HepG2 (cell line): Measurements from ENCODE around the gene PBX1. TPM values are rescaled to one million over a fixed set of nuclear protein-coding genes. Genes with fewer than 3 reads are reported as not detected.

Source experiments
- ATAC-seq: fragments of 200-7000 bp; cut with Tn5 transposase; 3 replicates; pipeline ENCODE4 v1.9.1; 2020; ENCODE audit warnings: mild to moderate bottlenecking, moderate library complexity
- BruUV-seq: library from RNA; stranded (reverse); fragments of 400-500 nt; replicated peaks from 2 replicates; lab custom pipeline; 2021; lab: Mats Ljungman, UMichigan
- CTCF ChIA-PET: fragments of 300-600 bp; formaldehyde crosslinking; extraction: SDS; loops from one replicate; lab custom pipeline; 2021; ENCODE audit warnings: low total read pairs, inconsistent platforms, low intra/inter-chr PET ratio; lab: Yijun Ruan, JAX
- POLR2A ChIA-PET: fragments of 350-600 bp; sonication (Branson Sonifier 250); formaldehyde crosslinking; loops from one replicate; lab custom pipeline; 2020; ENCODE audit warnings: antibody characterized with exemption, inconsistent platforms; lab: Yijun Ruan, JAX
- DNase-seq: peaks from one replicate; pipeline ENCODE4 v3.0.0-alpha.2; 2015; ENCODE audit warnings: low spot score
- FAIRE-seq: peaks from 3 replicates; lab custom pipeline; 2011; peaks lifted over from hg19 to GRCh38; lab: Jason Lieb, UNC
- H2AFZ ChIP-seq: one replicate; pipeline ENCODE4 v1.6.1; 2011; ENCODE audit warnings: low read length, inconsistent platforms
- H3K27ac ChIP-seq: fragments of 300-600 bp; 3 replicates; pipeline ENCODE4 v1.8.0; 2011; ENCODE audit warnings: mixed run types, mild to moderate bottlenecking, mixed read lengths, low read length, inconsistent platforms; ENCODE audit not compliant: insufficient read depth; ENCODE audit errors: extremely low read length
- H3K27me3 ChIP-seq, 2 experiments: fragments of 200-600 bp in 1 of 2; 2 replicates in 1 of 2; 3 replicates in 1 of 2; pipeline versions ENCODE4 v1.6.0 to v1.8.0; 2011; ENCODE audit warnings: low read length in 2 of 2, mild to moderate bottlenecking in 2 of 2, moderate library complexity in 2 of 2, inconsistent platforms in 1 of 2; ENCODE audit not compliant: insufficient read depth in 2 of 2, control insufficient read depth in 1 of 2
- H3K36me3 ChIP-seq, 2 experiments: fragments of 200-600 bp in 1 of 2; replicated peaks in 1 of 2; 2 replicates in 1 of 2; 3 replicates in 1 of 2; pipeline versions ENCODE4 v1.5.1 to v1.8.0; 2011; ENCODE audit warnings: low read length in 2 of 2, inconsistent platforms in 1 of 2; ENCODE audit not compliant: insufficient read depth in 2 of 2, control insufficient read depth in 1 of 2
- H3K4me1 ChIP-seq: 2 replicates; pipeline ENCODE4 v1.5.1; 2012; ENCODE audit warnings: low read length, inconsistent platforms; ENCODE audit not compliant: insufficient read depth
- H3K4me2 ChIP-seq: 2 replicates; pipeline ENCODE4 v1.6.0; 2011; ENCODE audit warnings: low read depth, low read length, inconsistent platforms
- H3K4me3 ChIP-seq, 3 experiments: fragments of 200-600 bp in 1 of 3; sonication (generic), shearing (Covaris generic) in 1 of 3; replicated peaks in 1 of 3; 2 replicates each; pipeline ENCODE4 v1.5.1; 2011 to 2016; ENCODE audit warnings: low read length in 3 of 3, inconsistent platforms in 2 of 3, low read depth in 2 of 3, mild to moderate bottlenecking in 2 of 3, control low read depth in 1 of 3, mixed read lengths in 1 of 3; ENCODE audit not compliant: insufficient read depth in 1 of 3
- H3K79me2 ChIP-seq: one replicate; pipeline ENCODE4 v1.6.1; 2011; ENCODE audit warnings: low read length, inconsistent platforms; ENCODE audit not compliant: insufficient read depth
- H3K9ac ChIP-seq: 2 replicates; pipeline ENCODE4 v1.6.0; 2011; ENCODE audit warnings: mild to moderate bottlenecking, low read depth, low read length, inconsistent platforms; ENCODE audit not compliant: insufficient read depth
- H3K9me3 ChIP-seq: 2 replicates; pipeline ENCODE4 v1.5.1; 2012; ENCODE audit warnings: mild to moderate bottlenecking, low read length
- H4K20me1 ChIP-seq: 2 replicates; pipeline ENCODE4 v1.6.0; 2011; ENCODE audit warnings: inconsistent platforms, mild to moderate bottlenecking, low read length, moderate library complexity; ENCODE audit not compliant: insufficient read depth
- ASH2L ChIP-seq: fragments of 300-600, 200-600 bp; sonication (generic); IDR thresholded peaks from 2 replicates; pipeline ENCODE4 v1.7.0; 2017; ENCODE audit warnings: low read depth, mild to moderate bottlenecking, moderate library complexity, mixed read lengths, low read length; ENCODE audit not compliant: insufficient read length
- RARG ChIP-seq: sonication (generic); formaldehyde crosslinking; IDR thresholded peaks from 2 replicates; pipeline ENCODE4 v1.4.0; 2020; ENCODE audit warnings: low read depth, mild to moderate bottlenecking, missing genetic modification reagents
- ZBTB20 ChIP-seq: sonication (generic); formaldehyde crosslinking; IDR thresholded peaks from 2 replicates; pipeline ENCODE4 v1.8.1; 2023; ENCODE audit warnings: missing genetic modification reagents, low read depth, mild to moderate bottlenecking, borderline replicate concordance
- ZBTB7B ChIP-seq: sonication (generic); formaldehyde crosslinking; IDR thresholded peaks from 2 replicates; pipeline ENCODE4 v1.4.0; 2020; ENCODE audit warnings: missing genetic modification reagents
- ZNF160 ChIP-seq: sonication (generic); formaldehyde crosslinking; IDR thresholded peaks from 2 replicates; pipeline ENCODE4 v1.8.0; 2022; ENCODE audit warnings: mild to moderate bottlenecking, inconsistent platforms, missing genetic modification reagents
- ZNF335 ChIP-seq: sonication (generic); formaldehyde crosslinking; IDR thresholded peaks from 2 replicates; pipeline ENCODE4 v1.4.0; 2020; ENCODE audit warnings: missing genetic modification reagents
- ZNF615 ChIP-seq: sonication (generic); formaldehyde crosslinking; IDR thresholded peaks from 2 replicates; pipeline ENCODE4 v1.5.0; 2020; ENCODE audit warnings: mild to moderate bottlenecking, missing genetic modification reagents, borderline replicate concordance
- ZNF761 ChIP-seq: sonication (generic); formaldehyde crosslinking; conservative IDR thresholded peaks from 2 replicates; pipeline ENCODE4 v1.4.0; 2020; ENCODE audit warnings: mild to moderate bottlenecking, missing genetic modification reagents
- WGBS: methylation state at CpG from one replicate; pipeline ENCODE4 v1.1.6; 2017; ENCODE audit warnings: low lambda C conversion rate; 5-methylcytosine and 5-hydroxymethylcytosine counted together
- in situ Hi-C: cut with HindIII; loops from 2 replicates; pipeline ENCODE4 v1.10.0; 2017; ENCODE audit warnings: low pct_unique_long_range_greater_than_20kb; ENCODE audit not compliant: extremely low pct_ligation_motif_present
- intact Hi-C: fragments of 100-400 bp; cut with micrococcal nuclease; formaldehyde crosslinking; loops from one replicate; pipeline ENCODE4 v1.10.0; 2022; ENCODE audit not compliant: unreplicated experiment
- polyA plus RNA-seq, 8 experiments: library from polyadenylated mRNA; depleted of rRNA in 3 of 8; stranded (reverse) in 7 of 8; unstranded in 1 of 8; fragments of >200 nt; fragmentation: Illumina TruSeq in 4 of 8; extraction: Trizol in 4 of 8; gene quantifications; 2 replicates each; pipeline versions ENCODE4 v1.2.1 to v1.2.3, GENCODE V29; 2011 to 2016; ENCODE audit warnings: low read depth in 4 of 8, missing spikeins in 1 of 8, mixed read lengths in 1 of 8; ENCODE audit not compliant: insufficient read depth in 1 of 8
- total RNA-seq, 5 experiments: library from RNA; depleted of rRNA; stranded (reverse); fragments of >200 nt; fragmentation: Illumina TruSeq; extraction: Trizol; gene quantifications; 2 replicates each; pipeline ENCODE4 v1.2.3, GENCODE V29; 2016; ENCODE audit warnings: low read depth in 1 of 5
- TF ChIP-seq, protein P1 (sequence below): fragments of 450-650 bp; IDR thresholded peaks from 2 replicates; pipeline ENCODE4 v1.6.1; 2016
- TF ChIP-seq, protein P2 (sequence below), 2 experiments: IDR thresholded peaks; 2 replicates each; pipeline ENCODE4 v1.6.1; 2011 to 2012; ENCODE audit warnings: low read length in 2 of 2, borderline replicate concordance in 1 of 2, low read depth in 1 of 2, mild to moderate bottlenecking in 1 of 2, moderate library complexity in 1 of 2

Gene PBX1
- total and polyA plus RNA-seq, 2 of the 13 experiments (the other 11 are each of a cell fraction or from before 2014, with no cell fraction given), result 0.24 TPM; not detected in 1

DNA sequence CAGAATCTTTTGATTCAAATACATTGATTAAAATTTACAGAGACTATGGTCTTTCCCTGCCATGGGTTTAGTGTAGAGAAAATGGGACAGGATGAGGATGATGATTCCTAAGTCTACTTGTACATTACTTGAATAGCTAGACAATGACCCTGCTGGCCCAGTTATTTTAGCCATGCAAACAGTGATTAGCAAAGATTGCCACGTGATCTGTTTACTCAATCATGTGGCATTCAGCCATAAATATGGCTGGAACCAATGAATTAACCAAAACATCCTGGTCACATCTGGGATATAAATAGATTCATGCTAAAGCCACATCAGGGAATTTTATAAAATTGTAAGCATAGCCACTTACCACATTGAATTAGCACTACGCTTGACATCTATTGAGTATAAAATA is 167.3 kb downstream of the PBX1 start:
- no peak for DNase-seq
- H3K9ac ChIP-seq, result no peak overlapping the region
- H2AFZ ChIP-seq, result no peak overlapping the region
- no peak overlapping the region for H3K4me2 ChIP-seq
- H3K4me1 ChIP-seq, result no peaks in the 10 kb centered on the region
- TF ChIP-seq ZNF761 (CRISPR knock-in tag), result no peak
- TF ChIP-seq, protein P1, sequence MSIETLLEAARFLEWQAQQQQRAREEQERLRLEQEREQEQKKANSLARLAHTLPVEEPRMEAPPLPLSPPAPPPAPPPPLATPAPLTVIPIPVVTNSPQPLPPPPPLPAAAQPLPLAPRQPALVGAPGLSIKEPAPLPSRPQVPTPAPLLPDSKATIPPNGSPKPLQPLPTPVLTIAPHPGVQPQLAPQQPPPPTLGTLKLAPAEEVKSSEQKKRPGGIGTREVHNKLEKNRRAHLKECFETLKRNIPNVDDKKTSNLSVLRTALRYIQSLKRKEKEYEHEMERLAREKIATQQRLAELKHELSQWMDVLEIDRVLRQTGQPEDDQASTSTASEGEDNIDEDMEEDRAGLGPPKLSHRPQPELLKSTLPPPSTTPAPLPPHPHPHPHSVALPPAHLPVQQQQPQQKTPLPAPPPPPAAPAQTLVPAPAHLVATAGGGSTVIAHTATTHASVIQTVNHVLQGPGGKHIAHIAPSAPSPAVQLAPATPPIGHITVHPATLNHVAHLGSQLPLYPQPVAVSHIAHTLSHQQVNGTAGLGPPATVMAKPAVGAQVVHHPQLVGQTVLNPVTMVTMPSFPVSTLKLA, result peak; percentile 67; the same call in 1 of the 2 replicates
- no peaks in the 10 kb centered on the region for H4K20me1 ChIP-seq
- H3K27me3 ChIP-seq, result no peaks in the 10 kb centered on the region; a peak in 1 of 5 replicates
- no peaks in the 10 kb centered on the region for H3K79me2 ChIP-seq
- CTCF ChIA-PET, result no interaction called here
- in situ Hi-C loops (no loop called here), intact Hi-C loops (no loop called here)
- no peak overlapping the region for H3K27ac ChIP-seq
- H3K4me3 ChIP-seq, result no peak overlapping the region
- POLR2A ChIA-PET, result no interaction called here
- no peaks in the 10 kb centered on the region for H3K9me3 ChIP-seq
- WGBS, result 44% methylated on average over 2 of the region's 2 CpGs
- FAIRE-seq, result no peak
- no peaks in the 10 kb centered on the region for H3K36me3 ChIP-seq
- BruUV-seq, result no TSS peak
- ATAC-seq, result no peak

GRCh38 chr1:164728719-164729118 is 169.7 kb downstream of the PBX1 start:
- in situ Hi-C loops (no loop called here), intact Hi-C loops (no loop called here)
- no peaks in the 10 kb centered on the region; a peak in 1 of 5 replicates for H3K27me3 ChIP-seq
- POLR2A ChIA-PET, result no interaction called here
- CTCF ChIA-PET, result no interaction called here
- 39% methylated on average over 5 of the region's 5 CpGs for WGBS
- no peak overlapping the region for H3K9ac ChIP-seq
- H3K9me3 ChIP-seq, result no peaks in the 10 kb centered on the region
- ATAC-seq (no peak), DNase-seq (no peak), FAIRE-seq (no peak)
- no peak overlapping the region for H3K27ac ChIP-seq
- H3K36me3 ChIP-seq, result no peaks in the 10 kb centered on the region
- no peak overlapping the region for H3K4me2 ChIP-seq
- no peak overlapping the region for H2AFZ ChIP-seq
- no TSS peak for BruUV-seq
- H3K4me3 ChIP-seq, result no peak overlapping the region
- no peaks in the 10 kb centered on the region for H4K20me1 ChIP-seq
- no peaks in the 10 kb centered on the region for H3K79me2 ChIP-seq
- H3K4me1 ChIP-seq, result no peaks in the 10 kb centered on the region
- no peak for TF ChIP-seq ASH2L
- no peak for TF ChIP-seq ZNF160
- no peak for TF ChIP-seq ZBTB20 (CRISPR knock-in tag)
- TF ChIP-seq, protein P2, sequence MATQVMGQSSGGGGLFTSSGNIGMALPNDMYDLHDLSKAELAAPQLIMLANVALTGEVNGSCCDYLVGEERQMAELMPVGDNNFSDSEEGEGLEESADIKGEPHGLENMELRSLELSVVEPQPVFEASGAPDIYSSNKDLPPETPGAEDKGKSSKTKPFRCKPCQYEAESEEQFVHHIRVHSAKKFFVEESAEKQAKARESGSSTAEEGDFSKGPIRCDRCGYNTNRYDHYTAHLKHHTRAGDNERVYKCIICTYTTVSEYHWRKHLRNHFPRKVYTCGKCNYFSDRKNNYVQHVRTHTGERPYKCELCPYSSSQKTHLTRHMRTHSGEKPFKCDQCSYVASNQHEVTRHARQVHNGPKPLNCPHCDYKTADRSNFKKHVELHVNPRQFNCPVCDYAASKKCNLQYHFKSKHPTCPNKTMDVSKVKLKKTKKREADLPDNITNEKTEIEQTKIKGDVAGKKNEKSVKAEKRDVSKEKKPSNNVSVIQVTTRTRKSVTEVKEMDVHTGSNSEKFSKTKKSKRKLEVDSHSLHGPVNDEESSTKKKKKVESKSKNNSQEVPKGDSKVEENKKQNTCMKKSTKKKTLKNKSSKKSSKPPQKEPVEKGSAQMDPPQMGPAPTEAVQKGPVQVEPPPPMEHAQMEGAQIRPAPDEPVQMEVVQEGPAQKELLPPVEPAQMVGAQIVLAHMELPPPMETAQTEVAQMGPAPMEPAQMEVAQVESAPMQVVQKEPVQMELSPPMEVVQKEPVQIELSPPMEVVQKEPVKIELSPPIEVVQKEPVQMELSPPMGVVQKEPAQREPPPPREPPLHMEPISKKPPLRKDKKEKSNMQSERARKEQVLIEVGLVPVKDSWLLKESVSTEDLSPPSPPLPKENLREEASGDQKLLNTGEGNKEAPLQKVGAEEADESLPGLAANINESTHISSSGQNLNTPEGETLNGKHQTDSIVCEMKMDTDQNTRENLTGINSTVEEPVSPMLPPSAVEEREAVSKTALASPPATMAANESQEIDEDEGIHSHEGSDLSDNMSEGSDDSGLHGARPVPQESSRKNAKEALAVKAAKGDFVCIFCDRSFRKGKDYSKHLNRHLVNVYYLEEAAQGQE (IDR thresholded peaks at IDR 0.05; ENCODE audit: borderline replicate concordance in 1 of 2, low read depth in 1 of 2, low read length in 2 of 2), result no peak
- TF ChIP-seq ZNF335, result no peak
- no peak for TF ChIP-seq RARG
- TF ChIP-seq ZBTB7B, result no peak
- no peak for TF ChIP-seq ZNF615 (CRISPR knock-in tag)
